Caco-2 (cell line): ENCODE data around the gene DCK. TPM values are rescaled to one million over a fixed set of nuclear protein-coding genes. Genes with fewer than 3 reads are reported as not detected.

ENCODE experiments used
- BruUV-seq: library from RNA; stranded (reverse); fragments of 400-500 nt; replicated peaks from 2 replicates; lab custom pipeline; 2021; lab: Mats Ljungman, UMichigan
- CTCF ChIA-PET: fragments of 300-600 bp; sonication (Branson Sonifier 250); formaldehyde crosslinking; loops from one replicate; lab custom pipeline; 2022; ENCODE audit warnings: antibody characterized with exemption; lab: Charles Lee
- POLR2A ChIA-PET: fragments of 300-600 bp; sonication (Branson Sonifier 250); formaldehyde crosslinking; loops from one replicate; lab custom pipeline; 2022; ENCODE audit warnings: antibody characterized with exemption; lab: Charles Lee
- DNase-seq, 2 experiments: peaks; one replicate each; pipeline versions ENCODE4 v3.0.0 to v3.0.0-alpha.2; 2020 to 2022
- H3K27me3 ChIP-seq: replicated peaks from 2 replicates; pipeline ENCODE4 v1.6.0; 2011; ENCODE audit warnings: low read length; ENCODE audit not compliant: control insufficient read depth, insufficient read depth
- H3K36me3 ChIP-seq: 2 replicates; pipeline ENCODE4 v1.5.1; 2011; ENCODE audit warnings: low read length; ENCODE audit not compliant: control insufficient read depth, insufficient read depth
- H3K4me1 ChIP-seq: fragments of 250-450 bp; sonication (Bioruptor Pico); 2 replicates; pipeline ENCODE4 v1.5.1; 2020; ENCODE audit warnings: mild to moderate bottlenecking
- H3K4me3 ChIP-seq: 2 replicates; pipeline ENCODE4 v1.5.1; 2011; ENCODE audit warnings: low read depth, mild to moderate bottlenecking, control low read depth, low read length
- H3K9me3 ChIP-seq: fragments of 250-450 bp; sonication (Bioruptor Pico); 2 replicates; pipeline ENCODE4 v1.5.1; 2020; ENCODE audit warnings: mild to moderate bottlenecking, moderate library complexity
- H3K27ac Mint-ChIP-seq: one replicate; pipeline ENCODE4 v1.8.0; 2022; ENCODE audit warnings: mixed read lengths; ENCODE audit not compliant: unreplicated experiment
- H3K27me3 Mint-ChIP-seq: one replicate; pipeline ENCODE4 v1.8.0; 2022; ENCODE audit warnings: mixed read lengths; ENCODE audit not compliant: insufficient read depth, unreplicated experiment
- H3K36me3 Mint-ChIP-seq: one replicate; pipeline ENCODE4 v1.8.0; 2022; ENCODE audit warnings: mild to moderate bottlenecking, mixed read lengths; ENCODE audit not compliant: insufficient read depth, unreplicated experiment
- H3K4me1 Mint-ChIP-seq: one replicate; pipeline ENCODE4 v1.8.0; 2022; ENCODE audit warnings: low read depth, mixed read lengths; ENCODE audit not compliant: unreplicated experiment
- H3K4me3 Mint-ChIP-seq: one replicate; pipeline ENCODE4 v1.8.0; 2022; ENCODE audit warnings: mild to moderate bottlenecking, moderate library complexity, mixed read lengths; ENCODE audit not compliant: unreplicated experiment
- H3K9me3 Mint-ChIP-seq: one replicate; pipeline ENCODE4 v1.8.0; 2022; ENCODE audit warnings: mixed read lengths; ENCODE audit not compliant: unreplicated experiment
- intact Hi-C: fragments of 100-400 bp; cut with micrococcal nuclease; formaldehyde crosslinking; loops from one replicate; pipeline ENCODE4 v1.10.0; 2022; ENCODE audit not compliant: unreplicated experiment
- total RNA-seq: library from RNA; stranded (reverse); gene quantifications from 2 replicates; pipeline ENCODE4 v1.2.3, GENCODE V29; 2022
- TF ChIP-seq, protein P1 (sequence below), 2 experiments: fragments of 200-600 bp in 1 of 2; IDR thresholded peaks; 1 replicate in 1 of 2; 2 replicates in 1 of 2; pipeline versions ENCODE4 v1.5.1 to v1.8.0; 2011 to 2022; ENCODE audit warnings: antibody characterized with exemption in 1 of 2, control low read depth in 1 of 2, inconsistent platforms in 1 of 2, low read depth in 1 of 2, low read length in 1 of 2, mild to moderate bottlenecking in 1 of 2, moderate library complexity in 1 of 2; ENCODE audit not compliant: insufficient read depth in 1 of 2, severe bottlenecking in 1 of 2, unreplicated experiment in 1 of 2

The DCK gene
- total RNA-seq, 1 experiment from 2014 or later: 19.6 TPM

DNA sequence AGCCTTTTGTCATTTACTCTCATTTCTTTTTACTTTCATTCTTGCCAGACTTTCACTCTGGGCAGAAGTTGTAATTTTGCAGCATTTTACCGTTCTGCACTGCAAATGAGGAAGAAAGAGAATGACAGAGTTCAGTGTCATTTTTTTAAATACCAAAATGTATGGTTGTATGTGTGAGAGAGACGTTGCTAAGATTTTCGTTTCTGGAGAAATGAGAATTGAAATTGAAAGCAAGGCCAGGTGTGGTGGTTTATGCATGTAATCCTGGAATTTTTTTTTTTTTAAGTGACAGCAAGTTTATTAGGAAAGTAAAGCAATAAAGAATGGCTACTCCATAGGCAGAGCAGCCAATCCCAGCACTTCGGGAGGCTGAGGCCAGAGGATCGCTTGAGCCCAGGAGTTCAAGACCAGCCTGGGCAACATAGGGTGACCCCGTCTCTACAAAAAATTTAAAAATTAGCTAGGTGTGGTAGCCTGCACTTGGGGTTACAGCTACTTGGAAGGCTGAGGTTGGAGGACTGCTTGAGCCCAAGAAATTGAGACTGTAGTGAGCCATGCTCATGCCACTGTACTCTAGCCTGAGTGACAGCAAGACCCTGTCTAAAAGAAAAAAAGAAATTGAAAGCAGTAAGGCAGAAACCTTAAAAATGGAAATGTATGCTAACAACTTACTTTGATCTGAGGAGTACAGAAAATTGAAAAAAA lies 12.9 kb downstream of the DCK start:
- no peak overlapping the region for H3K27ac Mint-ChIP-seq

DNA sequence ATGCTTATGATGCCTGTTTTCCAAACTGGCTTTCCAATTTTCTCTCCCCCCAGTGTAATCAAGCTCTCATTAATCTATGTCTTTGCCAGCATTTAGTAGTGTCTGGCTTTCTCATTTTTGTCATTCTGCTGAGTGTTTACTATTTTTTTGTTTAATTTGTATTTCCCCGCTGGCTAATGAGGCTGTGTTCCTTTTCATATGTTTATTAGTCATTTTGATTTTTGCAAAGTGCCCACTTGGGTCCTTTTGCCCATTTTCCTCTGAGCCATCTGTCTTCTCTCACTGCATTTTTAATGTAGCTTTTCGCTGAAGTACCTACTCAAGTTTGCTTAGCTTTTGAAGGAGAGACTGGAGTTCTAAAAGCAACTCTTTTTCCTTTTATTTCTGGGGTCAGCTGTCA lies 14.7 kb downstream of the DCK start:
- H3K27me3 Mint-ChIP-seq: no peaks in the 10 kb centered on the region
- Histone ChIP-seq H3K36me3 (no peaks in the 10 kb centered on the region; the same call in 1 of the 2 replicates), H3K4me3 (no peak overlapping the region), H3K9me3 (no peaks in the 10 kb centered on the region), H3K27me3 (no peaks in the 10 kb centered on the region), H3K4me1 (0 out of 2 replicates have a peak, but pooled peaks cover 2% of the 10 kb centered on the region)
- no peak overlapping the region for H3K4me3 Mint-ChIP-seq
- peaks cover 8% of the 10 kb centered on the region for H3K4me1 Mint-ChIP-seq
- no peak for DNase-seq
- intact Hi-C loops: loop anchor here (5.0 kb wide), 1 partner anchor 106 kb away; the partner anchor contains the start of gene MOB1B
- H3K27ac Mint-ChIP-seq: no peak overlapping the region
- H3K9me3 Mint-ChIP-seq: no peaks in the 10 kb centered on the region
- TF ChIP-seq, protein P1, sequence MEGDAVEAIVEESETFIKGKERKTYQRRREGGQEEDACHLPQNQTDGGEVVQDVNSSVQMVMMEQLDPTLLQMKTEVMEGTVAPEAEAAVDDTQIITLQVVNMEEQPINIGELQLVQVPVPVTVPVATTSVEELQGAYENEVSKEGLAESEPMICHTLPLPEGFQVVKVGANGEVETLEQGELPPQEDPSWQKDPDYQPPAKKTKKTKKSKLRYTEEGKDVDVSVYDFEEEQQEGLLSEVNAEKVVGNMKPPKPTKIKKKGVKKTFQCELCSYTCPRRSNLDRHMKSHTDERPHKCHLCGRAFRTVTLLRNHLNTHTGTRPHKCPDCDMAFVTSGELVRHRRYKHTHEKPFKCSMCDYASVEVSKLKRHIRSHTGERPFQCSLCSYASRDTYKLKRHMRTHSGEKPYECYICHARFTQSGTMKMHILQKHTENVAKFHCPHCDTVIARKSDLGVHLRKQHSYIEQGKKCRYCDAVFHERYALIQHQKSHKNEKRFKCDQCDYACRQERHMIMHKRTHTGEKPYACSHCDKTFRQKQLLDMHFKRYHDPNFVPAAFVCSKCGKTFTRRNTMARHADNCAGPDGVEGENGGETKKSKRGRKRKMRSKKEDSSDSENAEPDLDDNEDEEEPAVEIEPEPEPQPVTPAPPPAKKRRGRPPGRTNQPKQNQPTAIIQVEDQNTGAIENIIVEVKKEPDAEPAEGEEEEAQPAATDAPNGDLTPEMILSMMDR (IDR thresholded peaks at IDR 0.05; ENCODE audit: insufficient read depth in 1 of 2, low read depth in 1 of 2, low read length in 1 of 2, severe bottlenecking in 1 of 2, unreplicated experiment in 1 of 2): no peak
- ChIA-PET CTCF (no interaction called here), POLR2A (no interaction called here)
- BruUV-seq: no TSS peak
- H3K36me3 Mint-ChIP-seq: no peaks in the 10 kb centered on the region

More for the DNA sequence above, 12.9 kb downstream of the DCK start:
- peaks cover 8% of the 10 kb centered on the region for H3K4me1 Mint-ChIP-seq
- CTCF ChIA-PET: interaction anchor here (0.6 kb wide), 1 partner anchor 167 kb away, joined by 10 read pairs; no protein-coding TSS in a partner anchor
- no peak overlapping the region for H3K4me3 Mint-ChIP-seq
- intact Hi-C loops: loop anchor here (5.0 kb wide), 1 partner anchor 104 kb away; the partner anchor contains the start of gene MOB1B
- Histone ChIP-seq H3K27me3 (no peaks in the 10 kb centered on the region), H3K9me3 (no peaks in the 10 kb centered on the region), H3K4me3 (no peak overlapping the region), H3K36me3 (no peaks in the 10 kb centered on the region; the same call in 1 of the 2 replicates), H3K4me1 (0 out of 2 replicates have a peak, but pooled peaks cover 6% of the 10 kb centered on the region)
- DNase-seq: no peak
- TF ChIP-seq, protein P1 (IDR thresholded peaks at IDR 0.05; ENCODE audit: insufficient read depth in 1 of 2, low read depth in 1 of 2, low read length in 1 of 2, severe bottlenecking in 1 of 2, unreplicated experiment in 1 of 2): no peak
- POLR2A ChIA-PET: no interaction called here
- BruUV-seq: no TSS peak
- H3K9me3 Mint-ChIP-seq: no peaks in the 10 kb centered on the region
- peaks cover 6% of the 10 kb centered on the region for H3K36me3 Mint-ChIP-seq
- H3K27me3 Mint-ChIP-seq: no peaks in the 10 kb centered on the region

DNA sequence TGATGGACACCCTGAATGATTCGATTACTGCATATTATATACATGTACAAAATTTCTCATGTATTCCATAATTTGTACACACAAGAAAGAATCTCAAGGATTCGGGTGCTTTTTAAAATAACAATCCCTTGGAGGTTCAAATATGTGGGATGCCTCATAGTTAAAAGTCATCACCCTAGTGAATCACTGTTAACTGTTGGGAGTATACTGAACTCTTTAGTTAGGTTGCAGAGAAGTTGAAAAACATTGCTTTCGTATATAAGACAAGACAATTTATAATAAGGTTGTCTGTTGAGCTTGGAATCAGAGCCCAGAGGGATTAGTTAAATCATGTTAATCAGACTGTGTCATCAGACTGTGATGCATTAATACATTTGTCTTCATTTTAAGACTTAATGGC lies 15.6 kb downstream of the DCK start:
- H3K27ac Mint-ChIP-seq: no peak overlapping the region
- Histone ChIP-seq H3K9me3 (no peaks in the 10 kb centered on the region), H3K4me1 (no peaks in the 10 kb centered on the region), H3K4me3 (no peak overlapping the region), H3K36me3 (no peaks in the 10 kb centered on the region; the same call in 1 of the 2 replicates), H3K27me3 (no peaks in the 10 kb centered on the region)
- DNase-seq: no peak
- peaks cover 4% of the 10 kb centered on the region for H3K36me3 Mint-ChIP-seq
- CTCF ChIA-PET: interaction anchor here (1.0 to 1.4 kb wide), 2 partner anchors 107 to 408 kb away, joined by 3 to 10 read pairs; partner anchors contain the start of gene MOB1B
- intact Hi-C loops: loop anchor here (5.0 kb wide), 1 partner anchor 107 kb away; the partner anchor contains the start of gene MOB1B
- H3K9me3 Mint-ChIP-seq: no peaks in the 10 kb centered on the region
- TF ChIP-seq, protein P1 (IDR thresholded peaks at IDR 0.05; ENCODE audit: insufficient read depth in 1 of 2, low read depth in 1 of 2, low read length in 1 of 2, severe bottlenecking in 1 of 2, unreplicated experiment in 1 of 2): no peak
- POLR2A ChIA-PET: no interaction called here
- BruUV-seq: no TSS peak
- H3K4me1 Mint-ChIP-seq: no peaks in the 10 kb centered on the region
- H3K4me3 Mint-ChIP-seq: no peak overlapping the region
- no peaks in the 10 kb centered on the region for H3K27me3 Mint-ChIP-seq
